Ovary (tissue), 9 donors: ENCODE measurements around the gene THY1. TPM values are rescaled to one million over a fixed set of nuclear protein-coding genes. Genes with fewer than 3 reads are reported as not detected.

Source experiments
- DNase-seq, 5 donors: peaks; one replicate each; pipeline ENCODE4 v3.0.0-alpha.2; 2019 to 2020
- H3K27ac ChIP-seq, 2 donors: fragments of 200-600 bp; one replicate each; pipeline versions ENCODE4 v1.5.1 to v1.8.0; 2019 to 2022
- H3K27me3 ChIP-seq: fragments of 200-600 bp; one replicate; pipeline ENCODE4 v1.8.0; 2022
- H3K36me3 ChIP-seq: fragments of 200-600 bp; sonication (generic); one replicate; pipeline ENCODE4 v1.5.1; 2019
- H3K4me1 ChIP-seq: one replicate; pipeline ENCODE4 v1.8.1; 2013; ENCODE audit warnings: mild to moderate bottlenecking, moderate library complexity; ENCODE audit not compliant: insufficient read depth
- H3K4me3 ChIP-seq: fragments of 200-600 bp; sonication (generic); one replicate; pipeline ENCODE4 v1.5.1; 2017
- H3K9me3 ChIP-seq, 2 donors: fragments of 200-600 bp in 1 of 2; sonication (generic) in 1 of 2; one replicate each; pipeline versions ENCODE4 v1.5.1 to v1.8.1; 2013 to 2019; ENCODE audit warnings: mild to moderate bottlenecking in 1 of 2, moderate library complexity in 1 of 2
- EP300 ChIP-seq: sonication (generic); formaldehyde crosslinking; IDR thresholded peaks from one replicate; pipeline ENCODE4 v1.6.1; 2017; ENCODE audit warnings: antibody characterized with exemption
- POLR2A ChIP-seq: fragments of 450-650 bp; IDR thresholded peaks from one replicate; pipeline ENCODE4 v1.6.1; 2017; ENCODE audit warnings: antibody characterized with exemption, mild to moderate bottlenecking, moderate library complexity
- WGBS, 3 donors: extraction: QIAGEN DNeasy Blood & Tissue Kit in 1 of 3; methylation state at CpG; one replicate each; pipeline versions ENCODE4 v1.1.5 to v1.1.7; 2013 to 2017; 5-methylcytosine and 5-hydroxymethylcytosine counted together
- intact Hi-C, 4 donors: fragments of 100-400 bp; cut with DNase I; formaldehyde crosslinking; loops; one replicate each; pipeline versions ENCODE4 v1.11.0 to v1.15.1; 2022 to 2023
- polyA plus RNA-seq, 2 donors: library from polyadenylated mRNA; stranded (reverse); fragments of 200-250 nt in 1 of 2; fragments of 350-450 nt in 1 of 2; fragmentation: Illumina TruSeq in 1 of 2; extraction: RNeasy Lipid Tissue Mini Kit (QIAGEN cat#74804) in 1 of 2; gene quantifications; one replicate each; pipeline ENCODE4 v1.2.3, GENCODE V29; 2013 to 2014
- total RNA-seq, 7 donors: library from RNA; depleted of rRNA in 2 of 7; stranded (reverse); fragments of >200 nt in 2 of 7; fragmentation: NEBNext Ultra II Directional in 3 of 7; extraction: Animal tissue kit (Norgen Biotek cat#: 25700) in 3 of 7; gene quantifications; one replicate each; pipeline versions ENCODE4 v1.1.0 to v1.2.4, GENCODE V29; 2016 to 2023
- TF ChIP-seq, protein P1 (sequence below), 3 donors: fragments of 450-650 bp in 2 of 3; fragments of 200-600 bp in 1 of 3; IDR thresholded peaks; one replicate each; pipeline versions ENCODE4 v1.5.1 to v1.8.0; 2016 to 2022; ENCODE audit warnings: antibody characterized with exemption in 3 of 3, mild to moderate bottlenecking in 1 of 3
- donor health status: DM: no; HTN: no; CAD: no; lungs with moderate emphysema.
- donor health status: DM: no; HTN: no; CAD: no.
- donor health status: Bipolar disorder and iron deficiency.
- donor health status: DM: yes; HTN: yes; CAD: no.
- donor health status: DM: no; HTN: no; CAD: no.
- donor health status: DM: yes; HTN: yes; CAD: no.

Gene THY1
- total and polyA plus RNA-seq, 9 donors = 0.36 to 123 (median 15.0) TPM

DNA sequence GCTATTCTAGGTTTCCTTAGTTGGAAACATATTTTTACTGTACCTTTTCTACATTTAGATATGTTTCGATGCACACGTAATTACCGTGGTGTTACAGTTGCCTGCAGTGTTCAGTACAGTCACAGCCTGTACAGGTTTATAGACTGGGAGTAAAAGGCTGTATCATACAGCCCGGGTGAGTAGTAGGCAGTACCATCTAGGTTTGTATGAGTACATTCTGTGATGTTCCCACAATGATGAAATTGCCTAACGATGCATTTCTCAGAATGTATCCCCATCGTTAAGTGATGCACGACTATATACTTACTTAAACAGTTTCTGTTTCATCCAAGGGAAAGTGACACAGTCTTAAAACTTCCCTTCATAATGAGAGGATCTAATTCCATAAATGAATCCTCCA lies 13.1 kb upstream of the THY1 start:
- DNase-seq = no peak
- WGBS, 3 donors = 82 to 88% (median 84%) methylated on average over 7 of the region's 7 CpGs
- intact Hi-C loops = no loop called here
- no peaks in the 10 kb centered on the region for H3K27me3 ChIP-seq
- no peak overlapping the region for H3K4me3 ChIP-seq
- H3K27ac ChIP-seq = no peak overlapping the region
- H3K9me3 ChIP-seq = no peaks in the 10 kb centered on the region
- H3K4me1 ChIP-seq = peaks cover 3% of the 10 kb centered on the region
- TF ChIP-seq POLR2A (no peak), EP300 (no peak)
- TF ChIP-seq, protein P1, sequence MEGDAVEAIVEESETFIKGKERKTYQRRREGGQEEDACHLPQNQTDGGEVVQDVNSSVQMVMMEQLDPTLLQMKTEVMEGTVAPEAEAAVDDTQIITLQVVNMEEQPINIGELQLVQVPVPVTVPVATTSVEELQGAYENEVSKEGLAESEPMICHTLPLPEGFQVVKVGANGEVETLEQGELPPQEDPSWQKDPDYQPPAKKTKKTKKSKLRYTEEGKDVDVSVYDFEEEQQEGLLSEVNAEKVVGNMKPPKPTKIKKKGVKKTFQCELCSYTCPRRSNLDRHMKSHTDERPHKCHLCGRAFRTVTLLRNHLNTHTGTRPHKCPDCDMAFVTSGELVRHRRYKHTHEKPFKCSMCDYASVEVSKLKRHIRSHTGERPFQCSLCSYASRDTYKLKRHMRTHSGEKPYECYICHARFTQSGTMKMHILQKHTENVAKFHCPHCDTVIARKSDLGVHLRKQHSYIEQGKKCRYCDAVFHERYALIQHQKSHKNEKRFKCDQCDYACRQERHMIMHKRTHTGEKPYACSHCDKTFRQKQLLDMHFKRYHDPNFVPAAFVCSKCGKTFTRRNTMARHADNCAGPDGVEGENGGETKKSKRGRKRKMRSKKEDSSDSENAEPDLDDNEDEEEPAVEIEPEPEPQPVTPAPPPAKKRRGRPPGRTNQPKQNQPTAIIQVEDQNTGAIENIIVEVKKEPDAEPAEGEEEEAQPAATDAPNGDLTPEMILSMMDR (IDR thresholded peaks at IDR 0.05) = no peak
- H3K36me3 ChIP-seq = no peaks in the 10 kb centered on the region

DNA sequence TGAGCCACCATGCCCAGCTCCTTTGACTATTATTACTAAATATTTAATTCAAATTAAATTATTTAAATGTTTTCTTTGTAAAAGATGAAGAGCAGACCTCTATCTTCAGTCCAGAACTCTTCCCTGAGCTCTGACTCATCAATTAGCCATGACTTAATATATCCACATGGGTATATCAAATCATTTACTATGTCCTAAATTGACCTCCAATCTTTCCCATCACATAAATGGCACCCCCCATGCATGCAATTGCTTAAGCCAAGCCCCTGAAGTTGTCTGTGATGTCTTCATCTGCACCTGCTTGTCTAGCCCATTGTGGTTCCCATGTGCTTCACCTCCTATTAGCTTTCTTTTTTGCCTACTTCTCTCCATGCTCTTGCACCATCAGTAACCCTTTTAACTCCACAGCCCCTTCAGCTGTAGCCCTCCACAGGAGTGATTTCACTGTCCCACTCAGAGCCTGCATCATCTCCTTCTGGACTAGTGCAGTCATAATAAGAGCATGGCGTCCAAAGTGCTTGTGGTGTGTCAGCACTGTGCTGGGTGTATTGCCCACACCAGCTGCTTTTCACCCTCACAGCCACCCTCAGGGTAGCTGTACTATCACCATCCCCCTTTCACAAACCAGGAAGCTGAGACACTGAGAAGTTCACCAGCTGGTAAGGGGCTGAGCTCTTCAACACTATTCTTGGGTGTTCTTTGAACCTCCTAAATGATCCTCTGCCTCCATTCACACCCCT lies 11.8 kb upstream of the THY1 start:
- H3K9me3 ChIP-seq = no peaks in the 10 kb centered on the region
- H3K4me1 ChIP-seq = peaks cover 3% of the 10 kb centered on the region
- H3K27ac ChIP-seq = no peak overlapping the region
- TF ChIP-seq, protein P1 (IDR thresholded peaks at IDR 0.05) = no peak
- TF ChIP-seq POLR2A (no peak), EP300 (no peak)
- intact Hi-C loops = no loop called here
- no peaks in the 10 kb centered on the region for H3K27me3 ChIP-seq
- no peak overlapping the region for H3K4me3 ChIP-seq
- no peaks in the 10 kb centered on the region for H3K36me3 ChIP-seq
- 82 to 100% (median 86%) methylated on average over 1 of the region's 1 CpG for WGBS, 3 donors
- no peak for DNase-seq

DNA sequence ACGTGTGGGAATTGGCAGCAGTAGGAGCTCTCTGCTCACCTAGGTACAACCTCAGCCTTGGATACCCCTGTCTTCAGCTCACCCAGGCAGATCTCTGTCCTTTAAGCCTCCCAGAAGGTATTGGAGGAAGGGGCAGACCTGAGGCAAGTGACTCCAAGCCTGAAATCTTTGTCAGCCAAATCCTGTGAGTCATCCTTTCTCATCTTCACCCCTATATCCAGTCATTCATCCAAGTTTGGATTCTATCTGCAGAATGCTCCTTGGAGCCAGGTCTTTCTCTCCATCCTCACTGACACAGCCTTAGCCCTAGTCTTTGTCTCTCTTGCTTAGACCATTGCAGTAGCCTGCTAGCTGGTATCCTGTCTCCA lies 10.4 kb upstream of the THY1 start:
- no peak overlapping the region for H3K4me3 ChIP-seq
- no peaks in the 10 kb centered on the region for H3K36me3 ChIP-seq
- peaks cover 3% of the 10 kb centered on the region for H3K4me1 ChIP-seq
- intact Hi-C loops = no loop called here
- no peak for TF ChIP-seq EP300
- TF ChIP-seq, protein P1 (IDR thresholded peaks at IDR 0.05) = no peak
- TF ChIP-seq POLR2A = no peak
- DNase-seq = no peak
- H3K9me3 ChIP-seq = no peaks in the 10 kb centered on the region
- no peaks in the 10 kb centered on the region for H3K27me3 ChIP-seq
- H3K27ac ChIP-seq = no peak overlapping the region
- 0 to 5% (median 4%) methylated on average over 1 of the region's 1 CpG for WGBS, 3 donors

DNA sequence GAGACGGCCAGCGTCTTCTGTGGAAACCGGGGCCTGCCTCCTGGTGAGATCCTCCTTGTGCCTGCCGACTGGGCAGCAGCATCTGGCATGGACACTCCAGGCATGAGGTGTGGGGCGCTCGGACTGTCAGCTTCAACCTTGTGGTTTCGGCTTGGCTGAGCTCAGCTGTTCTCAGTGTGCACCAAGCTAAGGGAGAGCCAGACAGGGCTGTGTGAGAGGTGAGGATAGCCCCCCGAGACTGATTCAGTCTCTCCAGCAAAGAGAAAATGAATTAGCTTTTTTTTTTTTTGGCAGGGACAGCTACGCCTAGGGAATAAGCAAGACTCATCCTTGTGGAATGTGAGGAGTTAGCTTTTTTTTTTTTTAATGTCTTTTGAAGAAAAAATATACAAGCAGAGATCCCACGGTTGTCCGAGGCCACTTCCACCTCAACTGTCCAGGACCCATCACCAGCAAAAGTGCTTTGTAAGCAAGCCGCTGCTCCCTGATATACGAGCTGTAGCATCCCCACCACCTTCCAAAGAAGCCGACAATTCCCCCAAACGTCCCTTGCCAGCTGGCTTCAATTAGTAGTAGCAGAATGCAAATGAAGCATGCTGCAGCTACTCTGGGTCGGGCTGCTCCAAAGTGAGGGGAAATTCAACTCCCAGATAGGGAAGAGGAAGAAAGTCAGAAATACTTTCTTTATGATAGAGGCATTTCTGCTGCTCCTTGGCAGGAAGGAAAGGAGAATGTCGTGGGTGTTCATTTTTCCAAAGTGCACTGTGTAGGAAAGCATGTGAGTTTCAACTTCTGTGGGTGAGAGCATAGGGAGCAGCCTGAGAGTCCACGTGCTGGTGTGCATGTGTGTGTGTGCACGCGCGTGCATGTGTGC lies 9.7 kb upstream of the THY1 start:
- Histone ChIP-seq H3K27me3 (no peaks in the 10 kb centered on the region), H3K4me1 (peaks cover 3% of the 10 kb centered on the region), H3K36me3 (no peaks in the 10 kb centered on the region), H3K4me3 (peak overlapping the region; percentile 19), H3K9me3 (no peaks in the 10 kb centered on the region), H3K27ac (peak overlapping the region in 1 of 2 donors; percentile 9)
- peak in 3 of 5 donors; percentile 31 to 57 (median 55) for DNase-seq
- intact Hi-C loops = no loop called here
- 3 to 5% (median 3%) methylated on average over 20 to 21 of the region's 21 CpGs for WGBS, 3 donors
- no peak for TF ChIP-seq EP300
- no peak for TF ChIP-seq POLR2A
- TF ChIP-seq, protein P1 (IDR thresholded peaks at IDR 0.05) = no peak
